PC-3 (cell line): ENCODE data around the gene ACBD4. TPM values are rescaled to one million over a fixed set of nuclear protein-coding genes. Genes with fewer than 3 reads are reported as not detected.
A peak's percentile ranks its signal among the peaks of the same experiment; 100 is the strongest.

Source experiments
- ATAC-seq: fragments of 200-7000 bp; cut with Tn5 transposase; 2 replicates; pipeline ENCODE4 v1.9.1; 2020; ENCODE audit warnings: mild to moderate bottlenecking, moderate library complexity
- BruUV-seq: library from RNA; stranded (reverse); fragments of 400-500 nt; replicated peaks from 2 replicates; lab custom pipeline; 2021; lab: Mats Ljungman, UMichigan
- CTCF ChIA-PET: fragments of 300-600 bp; sonication (Branson Sonifier 250); formaldehyde crosslinking; loops from one replicate; lab custom pipeline; 2022; ENCODE audit warnings: antibody characterized with exemption; lab: Charles Lee
- POLR2A ChIA-PET: fragments of 300-600 bp; sonication (Branson Sonifier 250); formaldehyde crosslinking; loops from one replicate; lab custom pipeline; 2022; ENCODE audit warnings: antibody characterized with exemption; ENCODE audit not compliant: unreplicated experiment; lab: Charles Lee
- DNase-seq: peaks from one replicate; pipeline ENCODE4 v3.0.0-alpha.2; 2015
- H2AFZ ChIP-seq: fragments of 300-600 bp; sonication (generic); 2 replicates; pipeline ENCODE4 v1.6.0; 2016; ENCODE audit warnings: antibody characterized with exemption, low read length
- H3F3A ChIP-seq: fragments of 300-600 bp; sonication (generic); one replicate; pipeline ENCODE4 v1.6.0; 2017; ENCODE audit warnings: antibody characterized with exemption, low read length, control low read depth, mild to moderate bottlenecking; ENCODE audit not compliant: unreplicated experiment
- H3K27ac ChIP-seq: fragments of 300-600 bp; sonication (generic); 2 replicates; pipeline ENCODE4 v1.5.1; 2016; ENCODE audit warnings: mild to moderate bottlenecking, low read length
- H3K27me3 ChIP-seq: fragments of 300-600 bp; sonication (generic); 2 replicates; pipeline ENCODE4 v1.6.1; 2016; ENCODE audit warnings: low read length, mixed read lengths
- H3K36me3 ChIP-seq: fragments of 300-600 bp; sonication (generic); 2 replicates; pipeline ENCODE4 v1.6.1; 2016; ENCODE audit warnings: low read depth, mixed run types, low read length, mixed read lengths
- H3K4me1 ChIP-seq: fragments of 300-600 bp; sonication (generic); 2 replicates; pipeline ENCODE4 v1.5.1; 2016; ENCODE audit warnings: low read length; ENCODE audit not compliant: insufficient read depth
- H3K4me2 ChIP-seq: fragments of 300-600 bp; sonication (generic); 2 replicates; pipeline ENCODE4 v1.6.0; 2016; ENCODE audit warnings: low read length
- H3K4me3 ChIP-seq: fragments of 300-600 bp; sonication (generic); 2 replicates; pipeline ENCODE4 v1.5.1; 2016; ENCODE audit warnings: mild to moderate bottlenecking, low read length, mixed read lengths
- H3K79me2 ChIP-seq: fragments of 300-600 bp; sonication (generic); 2 replicates; pipeline ENCODE4 v1.6.1; 2017; ENCODE audit warnings: low read length, mixed read lengths
- H3K9ac ChIP-seq: fragments of 300-600 bp; sonication (generic); 2 replicates; pipeline ENCODE4 v1.6.0; 2016; ENCODE audit warnings: mild to moderate bottlenecking, low read length
- H3K9me2 ChIP-seq: fragments of 300-600 bp; sonication (generic); replicated peaks from 2 replicates; pipeline ENCODE4 v1.6.1; 2016; ENCODE audit warnings: mixed run types, low read length, mixed read lengths
- H3K9me3 ChIP-seq: fragments of 300-600 bp; sonication (generic); 2 replicates; pipeline ENCODE4 v1.6.1; 2016; ENCODE audit warnings: low read length, mixed read lengths
- H4K20me1 ChIP-seq: fragments of 300-600 bp; sonication (generic); 2 replicates; pipeline ENCODE4 v1.6.1; 2016; ENCODE audit warnings: low read length, mixed read lengths
- CTCF ChIP-seq: fragments of 300-600 bp; sonication (generic); conservative IDR thresholded peaks from 2 replicates; pipeline ENCODE4 v1.5.1; 2017; ENCODE audit warnings: antibody characterized with exemption, low read depth, mild to moderate bottlenecking, low read length
- EZH2 ChIP-seq: fragments of 300-600 bp; sonication (generic); IDR thresholded peaks from one replicate; pipeline ENCODE4 v1.6.1; 2017; ENCODE audit warnings: antibody characterized with exemption, mild to moderate bottlenecking, low read length; ENCODE audit not compliant: unreplicated experiment
- EZH2phosphoT487 ChIP-seq: fragments of 300-600 bp; sonication (generic); IDR thresholded peaks from 2 replicates; pipeline ENCODE4 v1.6.1; 2018; ENCODE audit warnings: mild to moderate bottlenecking, antibody characterized with exemption, low read length, borderline replicate concordance
- intact Hi-C: fragments of 100-400 bp; cut with micrococcal nuclease; formaldehyde crosslinking; loops from 2 replicates; pipeline ENCODE4 v1.9.0; 2023
- total RNA-seq: library from RNA; depleted of rRNA; stranded (reverse); fragments of >200 nt; gene quantifications from 2 replicates; pipeline ENCODE4 v1.2.3, GENCODE V29; 2014

Gene ACBD4
- total RNA-seq, 1 experiment from 2014 or later = 12.9 TPM

GRCh38 chr17:45111850-45112249 is 23.6 kb upstream of the ACBD4 start:
- no peaks in the 10 kb centered on the region for H3K79me2 ChIP-seq
- H3K27ac ChIP-seq = no peak overlapping the region
- H3K4me2 ChIP-seq = no peak overlapping the region
- TSS peak; percentile 16 for BruUV-seq
- no peak for DNase-seq
- ChIA-PET CTCF (interaction anchor here (1.0 kb wide), 1 partner anchor 21 kb away, joined by 3 read pairs; no protein-coding TSS in a partner anchor), POLR2A (no interaction called here)
- H2AFZ ChIP-seq = no peak overlapping the region
- no peaks in the 10 kb centered on the region for H4K20me1 ChIP-seq
- TF ChIP-seq EZH2 = no peak
- no peak for TF ChIP-seq CTCF
- no peak for TF ChIP-seq EZH2phosphoT487
- H3F3A ChIP-seq = no peaks in the 10 kb centered on the region
- no peaks in the 10 kb centered on the region for H3K27me3 ChIP-seq
- H3K9me2 ChIP-seq = no peaks in the 10 kb centered on the region
- H3K9me3 ChIP-seq = no peaks in the 10 kb centered on the region
- H3K4me1 ChIP-seq = no peaks in the 10 kb centered on the region
- no peak overlapping the region for H3K9ac ChIP-seq
- no peak for ATAC-seq
- H3K36me3 ChIP-seq = peaks cover 11% of the 10 kb centered on the region; the same call in 1 of the 2 replicates
- H3K4me3 ChIP-seq = no peak overlapping the region
- intact Hi-C loops = no loop called here

DNA sequence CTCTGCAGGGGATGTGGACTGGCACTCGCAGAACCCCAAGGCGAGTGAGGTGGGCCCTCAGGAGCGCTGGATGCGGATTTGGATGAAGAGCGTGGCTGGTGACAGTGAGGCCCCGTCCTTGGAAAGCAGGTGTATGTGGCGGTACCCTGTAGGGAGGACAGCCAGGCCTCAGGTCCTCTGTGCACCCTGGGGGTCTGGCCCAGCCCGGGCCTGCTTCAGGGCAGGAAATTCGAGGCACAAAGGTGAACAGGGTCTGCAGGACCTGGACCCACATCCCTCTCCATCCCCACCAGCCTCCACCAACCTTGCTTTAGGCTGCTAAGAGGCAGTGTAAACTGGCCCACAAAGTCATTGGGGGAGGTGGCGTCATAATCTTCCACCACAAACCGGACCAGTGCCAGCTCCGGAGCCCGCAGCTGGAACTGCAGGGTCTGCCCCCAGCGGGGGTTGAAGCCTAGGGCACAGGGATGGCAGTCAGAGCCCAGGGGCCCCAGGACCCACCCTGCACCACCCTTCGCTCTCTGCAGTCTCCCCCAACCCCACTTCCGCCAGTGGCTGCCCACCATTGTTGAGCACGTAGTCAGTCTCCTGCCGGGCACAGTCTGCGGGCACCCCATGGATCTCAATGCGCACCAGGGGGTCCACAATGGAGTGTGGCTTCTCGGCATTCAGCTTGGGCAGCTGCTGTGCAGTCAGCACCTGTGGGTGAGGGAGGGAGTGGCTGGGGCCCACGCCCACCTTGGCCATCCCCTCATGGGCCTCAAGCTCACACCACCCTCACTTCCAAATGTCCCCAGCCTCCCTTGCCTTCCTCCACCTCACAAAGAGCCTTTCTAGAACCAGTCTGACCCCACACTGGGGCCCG is 22.7 kb upstream of the ACBD4 start:
- no TSS peak for BruUV-seq
- Histone ChIP-seq H2AFZ (no peak overlapping the region), H3K27me3 (no peaks in the 10 kb centered on the region), H3K9me3 (no peaks in the 10 kb centered on the region), H3K9me2 (no peaks in the 10 kb centered on the region), H3K36me3 (peaks cover 3% of the 10 kb centered on the region; the same call in 1 of the 2 replicates), H3K27ac (no peak overlapping the region), H4K20me1 (no peaks in the 10 kb centered on the region), H3K4me1 (no peaks in the 10 kb centered on the region), H3F3A (no peaks in the 10 kb centered on the region), H3K4me2 (no peak overlapping the region), H3K9ac (no peak overlapping the region), H3K4me3 (no peak overlapping the region), H3K79me2 (no peaks in the 10 kb centered on the region)
- ChIA-PET POLR2A (no interaction called here), CTCF (no interaction called here)
- intact Hi-C loops = no loop called here
- ATAC-seq = no peak
- DNase-seq = no peak
- no peak for TF ChIP-seq EZH2
- no peak for TF ChIP-seq EZH2phosphoT487
- TF ChIP-seq CTCF = no peak

DNA sequence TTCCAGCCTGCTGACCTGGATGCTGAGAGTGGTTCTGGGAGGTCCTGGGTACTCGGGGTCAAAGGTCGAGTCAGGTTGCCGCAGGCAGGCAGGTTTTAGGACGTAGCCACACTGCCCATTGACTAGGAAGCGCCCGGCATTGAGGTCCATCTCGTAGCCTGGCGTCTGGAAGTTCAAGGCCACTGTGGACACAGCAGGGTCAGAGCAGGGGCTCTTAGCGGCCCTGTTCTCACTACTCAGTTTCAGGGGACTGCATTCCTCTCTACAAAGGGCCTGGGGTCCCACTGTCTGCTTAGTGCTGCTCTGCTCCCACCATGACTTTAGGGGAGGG is 22.1 kb upstream of the ACBD4 start:
- no peaks in the 10 kb centered on the region for H3K27me3 ChIP-seq
- H3K36me3 ChIP-seq = no peaks in the 10 kb centered on the region; the same call in 1 of the 2 replicates
- H3K27ac ChIP-seq = no peak overlapping the region
- H3K4me1 ChIP-seq = no peaks in the 10 kb centered on the region
- TF ChIP-seq EZH2phosphoT487 = no peak
- no peak for TF ChIP-seq EZH2
- no peak for TF ChIP-seq CTCF
- DNase-seq (no peak), ATAC-seq (no peak)
- H3K79me2 ChIP-seq = no peaks in the 10 kb centered on the region
- POLR2A ChIA-PET = no interaction called here
- no peak overlapping the region for H3K4me3 ChIP-seq
- CTCF ChIA-PET = no interaction called here
- H3K4me2 ChIP-seq = no peak overlapping the region
- H3K9me3 ChIP-seq = no peaks in the 10 kb centered on the region
- no peak overlapping the region for H3K9ac ChIP-seq
- intact Hi-C loops = no loop called here
- no peaks in the 10 kb centered on the region for H3K9me2 ChIP-seq
- BruUV-seq = no TSS peak
- no peaks in the 10 kb centered on the region for H4K20me1 ChIP-seq
- H2AFZ ChIP-seq = no peak overlapping the region
- H3F3A ChIP-seq = no peaks in the 10 kb centered on the region
